ENCODE results near the gene CGB2.
A peak's percentile ranks its signal among the peaks of the same experiment; 100 is the strongest.
"Not testable (repeated sequence)": the region's sequence is repeated elsewhere in the genome, so short reads cannot be mapped to it uniquely, and the experiment has no call there.

Gene CGB2

GRCh38 chr19:49019242-49019932 is 12.3 kb upstream of the CGB2 start:
- Histone ChIP-seq H3K4me1 (peaks cover 12% of the 10 kb centered on the region), H3K9me3 (no peaks in the 10 kb centered on the region), H3K27me3 (no peaks in the 10 kb centered on the region), H3K36me3 (peaks cover 13% of the 10 kb centered on the region), H3K4me3 (ENCODE audit: low read depth, low read length) (peak overlapping the region; percentile 62)
- DNase-seq: peak; percentile 88
- peak; percentile 37 for TF ChIP-seq CTCF (IDR thresholded peaks at IDR 0.05; ENCODE audit: low read depth, low read length)

GRCh38 chr19:49020342-49020741 is 11.3 kb upstream of the CGB2 start:
- H3K27me3 ChIP-seq: no peaks in the 10 kb centered on the region
- no peak for DNase-seq
- no peak overlapping the region for H3K4me3 ChIP-seq (ENCODE audit: low read depth, low read length)
- H3K4me1 ChIP-seq: peaks cover 12% of the 10 kb centered on the region
- TF ChIP-seq CTCF (IDR thresholded peaks at IDR 0.05; ENCODE audit: low read depth, low read length): no peak
- H3K36me3 ChIP-seq: peaks cover 4% of the 10 kb centered on the region
- no peaks in the 10 kb centered on the region for H3K9me3 ChIP-seq

GRCh38 chr19:49020931-49021895 is 10.5 kb upstream of the CGB2 start:
- Histone ChIP-seq H3K4me3 (ENCODE audit: low read depth, low read length) (no peak overlapping the region), H3K36me3 (no peaks in the 10 kb centered on the region), H3K4me1 (peaks cover 12% of the 10 kb centered on the region), H3K27me3 (no peaks in the 10 kb centered on the region), H3K9me3 (no peaks in the 10 kb centered on the region)
- DNase-seq: no peak
- TF ChIP-seq CTCF (IDR thresholded peaks at IDR 0.05; ENCODE audit: low read depth, low read length): no peak

- Histone ChIP-seq H3K36me3 (no peaks in the 10 kb centered on the region), H3K27me3 (no peaks in the 10 kb centered on the region), H3K4me3 (ENCODE audit: low read depth, low read length) (no peak overlapping the region), H3K9me3 (no peaks in the 10 kb centered on the region), H3K4me1 (peaks cover 12% of the 10 kb centered on the region)
- no peak for DNase-seq
- no peak for TF ChIP-seq CTCF (IDR thresholded peaks at IDR 0.05; ENCODE audit: low read depth, low read length)
Observed at GRCh38 chr19:49022116-49022515, 9.6 kb upstream of the CGB2 start.

GRCh38 chr19:49024233-49024632 is 7.5 kb upstream of the CGB2 start, which contains the start of gene CGB3:
Gene CGB3 (minus strand): TSS chr19:49024333. CDS start chr19:49023971, 362 bp downstream.
- H3K4me3 ChIP-seq (ENCODE audit: low read depth, low read length); DNase-seq; H3K27me3 ChIP-seq; H3K36me3 ChIP-seq; H3K9me3 ChIP-seq; H3K4me1 ChIP-seq: not testable (repeated sequence)

GRCh38 chr19:49025088-49025487 is 6.6 kb upstream of the CGB2 start:
- H3K27me3 ChIP-seq; H3K9me3 ChIP-seq; H3K4me3 ChIP-seq (ENCODE audit: low read depth, low read length); H3K4me1 ChIP-seq; DNase-seq; H3K36me3 ChIP-seq: not testable (repeated sequence)

- not testable (repeated sequence) for DNase-seq; H3K9me3 ChIP-seq; H3K27me3 ChIP-seq; H3K4me3 ChIP-seq (ENCODE audit: low read depth, low read length); H3K4me1 ChIP-seq; H3K36me3 ChIP-seq
Observed at GRCh38 chr19:49025599-49025998, 6.1 kb upstream of the CGB2 start.

GRCh38 chr19:49028686-49029085 is 3.0 kb upstream of the CGB2 start:
- H3K4me1 ChIP-seq; H3K9me3 ChIP-seq; H3K4me3 ChIP-seq (ENCODE audit: low read depth, low read length); H3K27me3 ChIP-seq; DNase-seq; H3K36me3 ChIP-seq: not testable (repeated sequence)

- not testable (repeated sequence) for H3K36me3 ChIP-seq; H3K27me3 ChIP-seq; H3K4me3 ChIP-seq (ENCODE audit: low read depth, low read length); H3K9me3 ChIP-seq; H3K4me1 ChIP-seq; DNase-seq
Observed at GRCh38 chr19:49029749-49030148, 1.9 kb upstream of the CGB2 start.

GRCh38 chr19:49030323-49030722 is 1.4 kb upstream of the CGB2 start:
- H3K36me3 ChIP-seq; H3K9me3 ChIP-seq; DNase-seq; H3K4me3 ChIP-seq (ENCODE audit: low read depth, low read length); H3K27me3 ChIP-seq; H3K4me1 ChIP-seq: not testable (repeated sequence)

Measured in BE2C (cell line).